Pons (tissue), 1 donor: Measurements from ENCODE around the gene TEX12.
"Not testable (repeated sequence)": the region's sequence is repeated elsewhere in the genome, so short reads cannot be mapped to it uniquely, and the experiment has no call there.

Experiments used
- DNase-seq: peaks from one replicate; pipeline ENCODE4 v3.0.0-alpha.2; 2016; ENCODE audit warnings: low spot score

TEX12 gene

GRCh38 chr11:112167145-112167544 lies at the start of gene TEX12:
TEX12 (plus strand) TSS chr11:112167372; CDS start chr11:112169269, 1,897 bp downstream.
- DNase-seq, result no peak

- DNase-seq, result no peak
Measured at GRCh38 chr11:112118176-112118575, 49.0 kb upstream of the TEX12 start.

GRCh38 chr11:112121981-112122615 lies 45.1 kb upstream of the TEX12 start:
- no peak for DNase-seq

GRCh38 chr11:112123129-112123528 lies 44.0 kb upstream of the TEX12 start:
- no peak for DNase-seq

GRCh38 chr11:112127056-112127455 lies 40.1 kb upstream of the TEX12 start:
- no peak for DNase-seq

GRCh38 chr11:112128483-112129121 lies 38.6 kb upstream of the TEX12 start:
- DNase-seq, result peak; percentile 82

GRCh38 chr11:112129656-112130055 lies 37.5 kb upstream of the TEX12 start:
- peak; percentile 89 for DNase-seq

- no peak for DNase-seq
Measured at GRCh38 chr11:112132737-112133136, 34.4 kb upstream of the TEX12 start.

- no peak for DNase-seq
Measured at GRCh38 chr11:112134473-112134872, 32.7 kb upstream of the TEX12 start.

- no peak for DNase-seq
Measured at GRCh38 chr11:112143597-112143996, 23.6 kb upstream of the TEX12 start.

- peak; percentile 85 for DNase-seq
Measured at GRCh38 chr11:112150517-112150916, 16.7 kb upstream of the TEX12 start.

- no peak for DNase-seq
Measured at GRCh38 chr11:112156153-112156955, 10.8 kb upstream of the TEX12 start.

- no peak for DNase-seq
Measured at GRCh38 chr11:112156956-112157766, 10.0 kb upstream of the TEX12 start.

- DNase-seq, result no peak
Measured at GRCh38 chr11:112159098-112160065, 7.8 kb upstream of the TEX12 start.

GRCh38 chr11:112160091-112160848 lies 6.9 kb upstream of the TEX12 start:
- no peak for DNase-seq

GRCh38 chr11:112161012-112161411 lies 6.2 kb upstream of the TEX12 start:
- DNase-seq, result no peak

GRCh38 chr11:112162200-112162599 lies 5.0 kb upstream of the TEX12 start:
- DNase-seq, result not testable (repeated sequence)

GRCh38 chr11:112162761-112163546 lies 4.2 kb upstream of the TEX12 start:
- DNase-seq, result no peak
